HG03103 (cell line): ENCODE results near the gene NR1H2.

ENCODE experiments used
- ATAC-seq: cut with Tn5 transposase; IDR thresholded peaks from one replicate; pipeline ENCODE4 v1.9.1; 2021; ENCODE audit warnings: low read depth; ENCODE audit not compliant: unreplicated experiment

The NR1H2 gene

DNA sequence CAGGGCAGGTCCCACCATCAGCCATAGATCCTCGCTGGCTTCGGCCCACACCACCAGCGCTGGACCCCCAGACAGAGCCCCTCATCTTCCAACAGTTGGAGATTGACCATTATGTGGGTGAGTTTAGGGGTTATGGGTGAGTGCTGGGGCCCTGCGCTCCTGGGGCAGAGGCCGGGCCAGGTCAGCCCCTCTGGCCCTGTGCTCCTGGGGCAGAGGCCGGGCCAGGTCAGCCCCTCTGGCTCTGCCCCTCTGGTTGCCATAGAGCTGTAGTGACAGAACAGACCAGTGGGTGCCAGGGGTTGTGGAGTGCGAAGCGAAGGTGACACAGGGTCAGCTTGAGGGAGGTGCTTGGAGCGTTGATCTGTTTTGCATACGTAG lies 23.1 kb downstream of the NR1H2 start:
- ATAC-seq = no peak

DNA sequence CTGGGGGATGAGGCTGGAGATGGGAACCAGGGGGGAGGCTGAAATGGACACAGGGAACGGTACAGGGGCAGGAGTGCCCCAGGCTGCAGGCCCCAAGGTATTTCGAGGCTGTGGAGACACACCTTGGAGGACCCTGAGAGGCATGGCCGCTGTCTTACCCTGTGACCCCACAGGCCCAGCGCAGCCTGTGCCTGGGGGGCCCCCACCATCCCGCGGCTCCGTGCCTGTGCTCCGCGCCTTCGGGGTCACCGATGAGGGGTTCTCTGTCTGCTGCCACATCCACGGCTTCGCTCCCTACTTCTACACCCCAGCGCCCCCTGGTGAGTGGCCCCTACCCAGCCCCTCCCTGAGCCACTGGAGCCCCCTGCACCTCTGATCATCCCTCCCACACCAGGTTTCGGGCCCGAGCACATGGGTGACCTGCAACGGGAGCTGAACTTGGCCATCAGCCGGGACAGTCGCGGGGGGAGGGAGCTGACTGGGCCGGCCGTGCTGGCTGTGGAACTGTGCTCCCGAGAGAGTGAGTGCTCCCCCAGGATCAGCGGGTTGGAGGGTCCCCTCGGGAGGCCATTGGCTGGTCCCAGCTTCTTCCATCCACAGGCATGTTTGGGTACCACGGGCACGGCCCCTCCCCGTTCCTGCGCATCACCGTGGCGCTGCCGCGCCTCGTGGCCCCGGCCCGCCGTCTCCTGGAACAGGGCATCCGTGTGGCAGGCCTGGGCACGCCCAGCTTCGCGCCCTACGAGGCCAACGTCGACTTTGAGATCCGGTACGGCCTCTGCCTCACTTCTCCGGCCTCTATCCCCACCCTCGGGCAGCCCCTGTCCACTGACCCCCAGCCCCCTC lies 25.6 kb downstream of the NR1H2 start:
- ATAC-seq = no peak

DNA sequence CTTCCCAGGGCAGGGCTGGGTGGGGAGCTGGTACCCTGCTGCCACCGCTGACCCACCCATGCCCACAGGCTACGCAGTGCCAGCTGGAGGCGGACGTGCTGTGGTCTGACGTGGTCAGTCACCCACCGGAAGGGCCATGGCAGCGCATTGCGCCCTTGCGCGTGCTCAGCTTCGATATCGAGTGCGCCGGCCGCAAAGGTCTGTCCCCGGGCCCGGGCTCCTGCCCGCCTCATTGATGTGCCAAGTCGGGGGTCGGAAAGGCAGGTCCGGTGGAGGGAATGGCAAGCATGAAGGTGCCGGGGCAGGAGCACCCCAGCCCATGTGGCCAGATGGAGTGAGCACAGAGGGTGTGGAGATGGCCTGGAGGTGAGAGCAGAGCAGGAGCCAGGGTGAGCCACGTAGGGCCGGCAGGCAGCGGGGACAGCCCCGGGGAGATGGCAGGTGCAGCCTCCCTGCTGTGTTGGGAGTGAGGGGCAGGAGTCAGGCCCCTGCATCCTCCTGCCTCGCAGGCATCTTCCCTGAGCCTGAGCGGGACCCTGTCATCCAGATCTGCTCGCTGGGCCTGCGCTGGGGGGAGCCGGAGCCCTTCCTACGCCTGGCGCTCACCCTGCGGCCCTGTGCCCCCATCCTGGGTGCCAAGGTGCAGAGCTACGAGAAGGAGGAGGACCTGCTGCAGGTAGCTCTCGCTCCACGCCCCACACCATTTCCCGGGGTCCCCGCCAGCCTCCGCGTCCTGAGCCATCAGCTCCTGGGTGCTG lies 26.5 kb downstream of the NR1H2 start:
- ATAC-seq = no peak

DNA sequence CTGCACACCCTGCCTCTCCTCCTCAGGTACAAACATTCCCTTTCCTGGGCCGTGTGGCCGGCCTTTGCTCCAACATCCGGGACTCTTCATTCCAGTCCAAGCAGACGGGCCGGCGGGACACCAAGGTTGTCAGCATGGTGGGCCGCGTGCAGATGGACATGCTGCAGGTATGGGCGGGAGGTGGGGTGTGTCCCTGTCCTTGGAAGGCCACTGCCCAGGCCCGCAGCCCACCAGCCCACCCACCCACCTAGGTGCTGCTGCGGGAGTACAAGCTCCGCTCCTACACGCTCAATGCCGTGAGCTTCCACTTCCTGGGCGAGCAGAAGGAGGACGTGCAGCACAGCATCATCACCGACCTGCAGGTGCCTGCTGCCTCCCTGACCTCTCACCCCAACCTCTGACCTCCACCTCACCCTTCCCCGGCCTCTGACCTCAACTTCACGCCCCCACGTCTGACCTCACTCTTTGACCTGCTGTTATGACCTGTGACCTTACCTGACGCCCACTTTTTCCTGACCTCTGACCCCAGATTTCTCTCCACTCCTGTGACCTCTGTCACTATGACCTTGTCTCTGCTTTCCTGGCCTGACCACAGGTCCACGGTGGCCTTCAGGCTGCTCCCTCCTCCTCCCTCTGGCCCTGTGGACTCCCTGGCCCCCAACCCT lies 30.0 kb downstream of the NR1H2 start:
- ATAC-seq = no peak

DNA sequence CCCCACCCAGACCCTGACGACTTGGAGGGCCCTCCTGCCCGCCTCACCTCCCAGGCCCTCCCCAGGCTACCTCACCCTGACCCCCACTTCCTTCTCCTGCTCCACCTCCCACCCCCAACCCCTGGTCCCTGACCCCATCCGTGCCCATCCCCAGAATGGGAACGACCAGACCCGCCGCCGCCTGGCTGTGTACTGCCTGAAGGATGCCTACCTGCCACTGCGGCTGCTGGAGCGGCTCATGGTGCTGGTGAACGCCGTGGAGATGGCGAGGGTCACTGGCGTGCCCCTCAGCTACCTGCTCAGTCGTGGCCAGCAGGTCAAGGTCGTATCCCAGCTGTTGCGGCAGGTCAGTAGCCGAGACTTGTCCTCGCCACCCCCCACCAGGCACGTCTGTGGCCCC lies 30.6 kb downstream of the NR1H2 start:
- ATAC-seq = no peak

DNA sequence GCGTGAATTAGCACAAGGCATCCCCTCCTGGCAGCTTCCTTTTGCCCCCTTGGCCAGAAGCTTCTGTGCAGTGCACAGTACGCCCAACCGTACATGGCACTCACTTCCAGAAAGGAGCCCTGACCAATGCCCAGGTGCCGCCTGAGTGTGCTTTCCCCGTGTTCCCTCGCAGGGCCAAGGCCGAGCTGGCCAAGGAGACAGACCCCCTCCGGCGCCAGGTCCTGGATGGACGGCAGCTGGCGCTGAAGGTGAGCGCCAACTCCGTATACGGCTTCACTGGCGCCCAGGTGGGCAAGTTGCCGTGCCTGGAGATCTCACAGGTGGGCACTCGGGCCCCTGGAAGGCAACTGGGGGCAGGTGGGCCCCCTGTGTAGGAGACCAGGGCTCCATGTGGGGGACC lies 33.1 kb downstream of the NR1H2 start:
- ATAC-seq = no peak

DNA sequence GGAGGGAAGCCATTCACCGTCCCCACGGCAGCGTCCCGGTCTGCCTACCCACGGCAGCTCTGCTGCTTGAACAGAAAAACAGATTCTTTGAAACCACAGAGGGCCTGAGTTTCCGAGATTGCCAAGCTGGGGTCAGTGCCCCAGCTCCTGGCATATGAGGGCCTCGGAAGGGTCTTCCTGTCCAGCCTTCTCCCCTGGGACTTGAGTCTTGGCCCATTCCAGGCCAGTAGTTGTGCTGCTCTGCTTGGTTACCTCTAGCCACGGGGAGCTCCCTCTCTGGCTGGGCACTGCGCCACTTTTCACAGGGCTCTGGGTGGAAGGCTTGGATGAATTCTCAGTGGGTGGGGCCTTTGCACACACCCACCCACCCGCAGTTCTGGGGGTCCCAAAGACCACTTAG lies 33.9 kb downstream of the NR1H2 start:
- ATAC-seq = no peak

DNA sequence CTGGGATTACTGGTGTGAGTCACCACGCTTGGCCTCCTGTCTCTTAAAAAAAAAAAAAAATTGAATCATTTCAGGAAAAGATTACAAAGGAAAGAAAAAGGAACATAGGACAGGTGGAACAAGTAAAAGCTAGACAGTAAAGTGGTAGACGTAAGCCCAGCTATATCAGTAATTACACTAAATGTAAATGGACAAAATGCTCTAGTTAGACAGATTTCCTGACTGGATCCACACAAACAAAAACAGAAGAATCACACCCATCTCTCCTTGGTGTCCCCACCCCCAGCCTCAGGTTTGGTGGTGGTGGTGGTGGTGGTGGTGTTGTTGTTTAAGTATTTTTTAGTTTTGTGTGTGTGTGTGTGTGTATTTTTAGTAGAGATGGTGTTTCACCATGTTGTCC lies 36.2 kb downstream of the NR1H2 start:
- ATAC-seq = no peak

DNA sequence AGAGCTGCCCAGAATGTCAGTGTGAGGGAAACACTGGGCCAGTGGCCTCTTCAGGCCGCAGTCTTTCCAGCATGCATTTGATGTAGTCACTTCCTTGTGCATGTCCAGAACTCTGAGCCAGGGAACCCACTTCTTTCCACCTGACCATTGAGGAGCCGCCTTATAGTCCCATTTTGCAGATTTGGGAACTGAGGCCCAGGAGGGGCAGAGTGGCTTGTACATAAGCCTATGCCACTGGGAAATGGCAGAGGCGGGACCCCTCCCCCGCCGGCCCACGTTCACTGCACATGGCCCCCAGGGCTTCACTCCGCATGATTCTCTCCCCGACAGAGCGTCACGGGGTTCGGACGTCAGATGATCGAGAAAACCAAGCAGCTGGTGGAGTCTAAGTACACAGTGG lies 36.8 kb downstream of the NR1H2 start:
- ATAC-seq = no peak

DNA sequence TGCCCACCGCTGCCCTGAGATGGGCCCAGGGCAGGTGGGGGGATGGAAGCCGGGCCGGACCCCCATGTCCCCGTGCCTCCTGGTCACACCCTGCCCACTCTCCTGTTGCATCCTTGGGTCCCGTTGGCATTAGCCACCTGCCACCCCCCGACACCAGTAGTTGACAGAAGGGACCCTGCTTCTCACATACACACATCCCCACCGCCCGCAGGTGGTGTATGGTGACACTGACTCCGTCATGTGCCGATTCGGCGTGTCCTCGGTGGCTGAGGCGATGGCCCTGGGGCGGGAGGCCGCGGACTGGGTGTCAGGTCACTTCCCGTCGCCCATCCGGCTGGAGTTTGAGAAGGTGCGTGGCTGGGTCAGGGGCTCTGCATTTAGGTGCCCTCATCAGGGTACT lies 37.3 kb downstream of the NR1H2 start:
- ATAC-seq = no peak

DNA sequence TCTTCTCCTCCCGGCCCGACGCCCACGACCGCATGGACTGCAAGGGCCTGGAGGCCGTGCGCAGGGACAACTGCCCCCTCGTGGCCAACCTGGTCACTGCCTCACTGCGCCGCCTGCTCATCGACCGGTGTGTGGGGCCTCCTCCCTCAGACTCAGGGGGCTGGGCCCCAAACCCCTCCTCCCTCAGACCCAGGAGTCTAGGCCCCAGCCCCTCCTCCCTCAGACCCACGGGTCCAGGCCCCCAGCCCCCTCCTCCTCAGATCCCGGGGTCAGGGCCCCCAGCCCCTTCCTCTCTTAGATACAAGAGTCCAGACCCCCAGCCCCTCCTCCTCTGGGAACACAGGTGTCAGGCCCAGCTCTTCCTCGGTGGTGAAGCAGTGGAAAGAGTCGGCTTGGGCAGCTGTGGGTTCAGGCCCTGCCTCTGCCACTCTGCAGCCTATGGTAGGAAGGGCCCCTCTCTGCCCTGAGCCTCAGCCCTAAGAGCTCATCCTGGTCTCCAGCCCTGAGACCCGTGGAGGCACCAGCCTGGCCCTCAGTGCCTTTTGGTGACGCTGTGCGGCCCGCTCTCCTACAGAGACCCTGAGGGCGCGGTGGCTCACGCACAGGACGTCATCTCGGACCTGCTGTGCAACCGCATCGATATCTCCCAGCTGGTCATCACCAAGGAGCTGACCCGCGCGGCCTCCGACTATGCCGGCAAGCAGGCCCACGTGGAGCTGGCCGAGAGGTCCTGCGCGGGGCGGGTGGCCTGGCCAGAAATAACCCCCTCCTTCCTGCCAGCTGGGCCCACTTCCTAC lies 38.8 kb downstream of the NR1H2 start:
- ATAC-seq = no peak

DNA sequence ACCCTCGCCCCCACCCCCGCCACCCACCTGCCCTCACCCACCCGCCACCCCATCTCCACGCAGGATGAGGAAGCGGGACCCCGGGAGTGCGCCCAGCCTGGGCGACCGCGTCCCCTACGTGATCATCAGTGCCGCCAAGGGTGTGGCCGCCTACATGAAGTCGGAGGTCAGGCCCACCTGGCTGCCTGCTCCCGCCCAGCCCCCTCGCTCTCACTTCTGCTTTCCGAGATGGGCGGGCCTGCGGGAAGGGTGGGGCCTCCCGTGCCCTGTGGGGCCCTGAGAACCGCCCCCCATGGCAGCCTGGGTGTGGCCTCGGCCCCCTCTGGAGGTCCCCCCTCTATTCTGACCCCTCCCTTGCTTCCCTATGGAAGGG lies 39.4 kb downstream of the NR1H2 start:
- ATAC-seq = peak; percentile 45

DNA sequence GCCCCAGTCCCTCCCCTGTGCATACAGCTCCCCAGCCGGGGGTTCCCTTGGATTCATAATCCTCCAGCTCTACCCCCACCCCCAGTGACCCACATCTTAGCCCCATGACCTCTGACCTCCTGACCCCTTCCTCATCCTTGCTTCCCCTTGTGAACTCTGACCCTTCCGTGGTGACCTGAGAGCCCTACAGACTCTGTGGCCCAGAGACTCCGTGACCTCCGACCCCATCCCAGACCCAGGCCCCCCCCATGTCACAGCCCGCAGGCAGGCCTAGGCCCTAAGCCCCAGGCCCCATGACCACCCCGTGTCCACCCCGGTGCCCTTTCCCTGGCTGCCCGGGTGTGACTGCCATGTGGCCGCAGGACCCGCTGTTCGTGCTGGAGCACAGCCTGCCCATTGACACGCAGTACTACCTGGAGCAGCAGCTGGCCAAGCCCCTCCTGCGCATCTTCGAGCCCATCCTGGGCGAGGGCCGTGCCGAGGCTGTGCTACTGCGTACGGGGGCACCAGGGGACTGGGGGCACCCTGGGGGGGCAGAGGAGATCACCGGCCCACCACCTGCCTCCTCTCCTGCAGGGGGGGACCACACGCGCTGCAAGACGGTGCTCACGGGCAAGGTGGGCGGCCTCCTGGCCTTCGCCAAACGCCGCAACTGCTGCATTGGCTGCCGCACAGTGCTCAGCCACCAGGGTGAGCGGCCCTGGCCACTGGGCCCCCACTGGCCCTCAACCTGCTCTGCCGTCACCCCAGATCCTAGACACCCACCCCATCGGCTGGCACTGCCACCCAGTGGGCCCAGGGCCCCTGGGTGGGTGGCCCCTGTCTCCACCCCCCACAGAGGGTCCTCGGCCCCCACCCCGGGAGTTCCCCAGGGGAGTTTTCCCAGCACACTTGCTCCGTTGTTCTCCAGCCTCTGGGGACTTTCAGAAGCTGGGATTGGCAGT lies 40.0 kb downstream of the NR1H2 start:
- ATAC-seq = no peak

DNA sequence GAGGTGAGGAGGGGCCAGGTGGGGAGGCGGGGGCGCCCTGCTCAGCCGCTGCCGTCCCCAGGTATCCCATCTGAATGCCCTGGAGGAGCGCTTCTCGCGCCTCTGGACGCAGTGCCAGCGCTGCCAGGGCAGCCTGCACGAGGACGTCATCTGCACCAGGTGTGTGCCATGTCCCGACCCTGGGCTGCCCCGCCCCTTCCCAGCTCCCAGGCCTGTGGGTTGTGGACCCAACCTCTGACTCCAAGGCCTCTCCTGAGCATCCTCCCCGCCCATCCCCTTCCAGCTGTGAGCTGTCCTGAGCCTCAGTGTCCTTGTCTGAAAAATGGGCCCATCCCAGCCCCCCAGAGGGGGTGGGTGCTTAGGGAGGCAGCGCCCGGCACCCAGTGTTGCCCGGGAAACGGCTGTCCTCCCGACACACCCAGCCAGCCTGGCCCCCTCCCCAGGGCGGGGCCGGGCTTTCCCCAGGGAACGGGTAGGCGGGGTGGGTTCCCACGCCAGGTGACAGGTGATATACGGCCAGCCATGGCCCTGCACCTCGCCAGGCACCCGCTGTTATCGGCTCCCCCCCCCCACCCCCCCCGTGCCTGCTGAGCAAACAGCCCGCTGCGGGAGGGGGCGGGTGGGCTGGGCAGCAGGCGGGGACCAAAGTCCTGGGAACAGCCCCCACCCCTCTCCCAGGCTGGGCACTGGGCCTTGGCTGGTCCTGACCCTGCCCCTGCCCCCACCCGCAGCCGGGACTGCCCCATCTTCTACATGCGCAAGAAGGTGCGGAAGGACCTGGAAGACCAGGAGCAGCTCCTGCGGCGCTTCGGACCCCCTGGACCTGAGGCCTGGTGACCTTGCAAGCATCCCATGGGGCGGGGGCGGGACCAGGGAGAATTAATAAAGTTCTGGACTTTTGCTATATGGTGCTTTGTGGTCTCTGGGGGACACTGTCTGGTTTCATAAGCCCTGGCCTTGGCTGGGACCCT lies 41.1 kb downstream of the NR1H2 start:
- no peak for ATAC-seq

DNA sequence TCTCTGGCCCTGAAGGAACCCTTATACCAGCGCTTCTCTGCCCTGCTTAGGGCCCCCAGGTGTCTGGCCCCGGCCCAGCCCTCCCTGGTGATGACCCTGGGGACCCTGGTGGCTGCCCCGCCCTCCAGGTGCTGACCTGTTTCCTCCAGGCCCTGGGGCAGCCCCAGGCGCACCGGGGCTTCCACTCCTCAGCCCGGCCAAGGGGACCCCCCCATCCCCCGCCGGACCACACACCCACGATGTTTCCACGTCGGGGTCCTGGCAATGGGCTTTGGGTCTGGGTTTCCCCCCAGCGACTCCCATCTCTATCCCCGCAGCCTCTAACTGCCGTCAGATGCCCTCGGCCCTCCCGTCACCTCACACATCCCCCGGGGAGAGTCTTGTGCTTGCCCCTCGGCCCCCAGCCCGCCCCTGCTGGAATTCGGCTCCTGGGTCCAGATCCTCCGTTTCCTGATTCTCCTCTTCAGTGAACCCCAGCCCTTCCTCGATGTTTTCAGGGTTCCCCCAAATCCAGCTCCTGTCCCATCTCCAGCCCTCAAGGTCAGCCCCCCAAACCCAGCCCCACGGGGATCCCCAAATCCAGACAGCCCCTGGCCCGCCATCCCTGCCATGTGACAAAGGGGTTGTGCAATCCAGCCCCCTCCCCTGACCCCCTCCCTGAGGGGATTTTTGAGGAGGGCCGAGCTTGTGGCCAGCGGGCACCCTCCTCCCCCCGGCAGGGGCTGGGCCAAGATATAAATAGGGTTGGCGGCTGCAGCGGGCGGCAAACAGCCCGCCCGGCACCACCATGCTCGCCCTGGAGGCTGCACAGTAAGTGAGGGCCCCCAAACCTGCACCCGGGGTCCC lies 42.1 kb downstream of the NR1H2 start, which contains the start of gene SPIB:
Gene SPIB (plus strand): TSS at position 763 of the 846 bp plus-strand sequence. CDS start 25 bp downstream, at position 788.
- ATAC-seq = no peak

DNA sequence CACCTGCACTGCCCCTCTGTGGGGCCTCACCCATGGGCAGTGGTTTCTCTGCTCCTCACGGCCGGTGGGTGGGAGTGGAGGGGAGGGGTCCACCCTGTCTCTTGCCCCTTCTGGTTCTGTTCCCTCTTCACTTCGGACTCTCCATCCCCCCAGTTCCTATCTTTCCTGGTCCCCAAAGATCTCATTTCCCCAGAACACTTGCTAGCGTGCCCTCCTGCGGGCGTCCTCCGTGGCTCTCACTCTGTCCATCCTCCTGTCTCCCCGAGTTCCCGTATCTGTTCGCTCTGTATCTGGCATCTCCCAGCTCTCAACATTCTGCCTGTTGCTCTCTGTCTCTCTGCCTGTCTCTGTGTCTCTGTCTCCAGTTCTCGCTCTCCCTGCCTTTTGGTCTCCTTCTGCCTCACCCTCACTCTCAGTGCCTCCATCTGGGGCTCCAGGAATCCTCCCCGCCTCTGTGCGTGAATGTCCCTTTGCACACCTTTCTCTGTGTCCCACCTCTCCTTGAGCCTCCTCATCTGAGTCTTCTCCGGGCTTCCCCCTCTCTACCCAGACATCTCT lies 42.8 kb downstream of the NR1H2 start:
- no peak for ATAC-seq

DNA sequence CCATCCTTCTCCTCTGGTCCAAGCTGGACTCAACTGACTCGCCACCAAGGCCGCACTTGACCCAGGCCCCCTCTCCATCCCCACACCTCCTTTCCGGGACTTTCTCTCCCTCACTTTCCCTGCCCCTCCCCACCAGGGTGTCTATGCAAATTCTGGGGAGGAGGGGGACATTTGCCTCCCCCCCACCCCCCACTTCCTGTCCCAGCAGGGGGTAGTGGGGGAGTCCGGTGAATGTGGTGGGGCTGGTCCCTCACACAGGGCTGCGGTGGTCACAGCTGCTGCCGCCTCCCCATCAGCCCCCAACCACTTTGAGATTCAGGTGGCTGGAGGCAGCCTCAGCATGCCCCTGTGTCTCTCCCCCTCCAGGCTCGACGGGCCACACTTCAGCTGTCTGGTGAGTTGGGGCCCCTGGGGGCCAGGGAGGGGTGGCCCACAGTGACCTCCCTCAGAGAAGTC lies 43.4 kb downstream of the NR1H2 start:
- ATAC-seq = no peak
